Measurements from ENCODE around the gene RASSF10. TPM values are rescaled to one million over a fixed set of nuclear protein-coding genes. Genes with fewer than 3 reads are reported as not detected.

RASSF10 gene
- total RNA-seq = not detected in 2 replicates

DNA sequence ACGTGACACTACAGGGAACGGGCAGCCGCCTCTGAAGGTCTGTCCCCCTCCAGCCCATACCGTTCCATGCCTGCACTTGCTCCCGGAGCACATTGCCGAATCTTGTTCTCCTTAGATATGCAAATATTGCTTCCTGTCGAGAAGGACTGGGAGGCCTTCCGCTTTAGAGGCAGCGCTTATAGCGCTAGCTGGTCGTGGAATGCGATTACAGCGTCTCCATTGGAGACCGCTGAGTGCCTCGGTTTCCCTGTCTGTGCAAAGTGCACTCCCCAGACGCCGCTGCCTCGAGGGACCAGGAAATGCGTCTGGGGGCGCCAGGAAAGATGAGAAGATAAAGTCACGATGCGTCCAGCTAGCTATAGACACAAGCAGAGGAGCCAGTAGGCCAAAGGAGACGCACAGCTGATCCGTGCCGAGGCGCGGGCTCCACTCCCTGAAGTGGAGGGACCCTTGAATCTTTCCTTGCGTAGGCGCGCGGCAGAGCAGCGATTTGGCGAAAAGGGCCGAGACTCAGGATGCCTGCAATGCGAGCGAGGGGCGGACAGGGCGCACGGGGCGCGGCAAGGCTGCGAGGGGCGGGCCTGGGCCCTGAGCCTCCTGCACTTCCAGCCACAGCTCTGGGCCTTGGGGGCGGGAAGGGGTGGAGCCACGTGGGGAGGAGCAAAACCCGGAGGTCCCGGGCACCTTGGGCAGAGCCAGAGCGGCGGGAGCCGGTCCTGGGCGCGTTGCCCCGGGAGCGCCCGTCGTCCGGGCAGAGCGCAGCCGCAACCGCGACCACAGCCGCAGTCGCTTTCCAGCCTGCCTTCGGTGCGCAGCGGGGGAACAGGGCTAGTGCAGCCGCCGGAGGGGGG is at the start of gene RASSF10:
Gene RASSF10, plus strand, starts transcription at position 692 of the 851 bp plus-strand sequence. CDS start 261 bp downstream, outside the sequence.

